Measurements from ENCODE around the gene SCNN1A.

SCNN1A gene

GRCh38 chr12:6383572-6384498, 8.5 kb upstream of the SCNN1A start, which contains the start of gene LTBR:
Gene LTBR, plus strand, starts transcription at chr12:6384162. Its CDS starts 197 bp downstream, at chr12:6384359.
- Histone ChIP-seq H3K79me2 (ENCODE audit: insufficient read depth, low read length) (no peaks in the 10 kb centered on the region), H3K9ac (ENCODE audit: low read length) (no peak within 1 kb of the TSS), H3K27me3 (ENCODE audit: insufficient read depth, low read length) (peaks cover 7% of the 10 kb centered on the region; the same call in 1 of the 2 replicates), H3K4me3 (ENCODE audit: low read depth, low read length, poor library complexity, severe bottlenecking) (no peak within 1 kb of the TSS), H3K36me3 (ENCODE audit: insufficient read depth, low read length) (no peaks in the 10 kb centered on the region), H3K27ac (ENCODE audit: low read depth, low read length, poor library complexity, severe bottlenecking) (no peak within 1 kb of the TSS), H2AFZ (ENCODE audit: low read length) (no peak within 1 kb of the TSS), H3K9me2 (ENCODE audit: low read depth, low read length) (no peaks in the 10 kb centered on the region), H4K20me1 (ENCODE audit: insufficient read depth, low read length) (no peaks in the 10 kb centered on the region), H3K4me1 (ENCODE audit: insufficient read depth, low read length, severe bottlenecking) (no peaks in the 10 kb centered on the region), H3K4me2 (ENCODE audit: low read length) (no peak within 1 kb of the TSS), H3K9me3 (ENCODE audit: low read length) (no peaks in the 10 kb centered on the region), H3F3A (ENCODE audit: insufficient read depth, low read length) (no peaks in the 10 kb centered on the region)
- no peak for TF ChIP-seq EZH2 (IDR thresholded peaks at IDR 0.05; ENCODE audit: borderline replicate concordance, low read length)

GRCh38 chr12:6382982-6383381, 7.6 kb upstream of the SCNN1A start:
- peaks cover 7% of the 10 kb centered on the region; the same call in 1 of the 2 replicates for H3K27me3 ChIP-seq (ENCODE audit: insufficient read depth, low read length)
- TF ChIP-seq EZH2 (IDR thresholded peaks at IDR 0.05; ENCODE audit: borderline replicate concordance, low read length) = no peak
- TF ChIP-seq CTCF (IDR thresholded peaks at IDR 0.05; ENCODE audit: low read length) = no peak
- H3K9ac ChIP-seq (ENCODE audit: low read length) = no peak overlapping the region
- no peak overlapping the region for H3K27ac ChIP-seq (ENCODE audit: low read depth, low read length, poor library complexity, severe bottlenecking)
- no peaks in the 10 kb centered on the region for H3K4me1 ChIP-seq (ENCODE audit: insufficient read depth, low read length, severe bottlenecking)
- no peaks in the 10 kb centered on the region for H3K79me2 ChIP-seq (ENCODE audit: insufficient read depth, low read length)
- no peaks in the 10 kb centered on the region for H3K9me3 ChIP-seq (ENCODE audit: low read length)
- H2AFZ ChIP-seq (ENCODE audit: low read length) = no peak overlapping the region
- H3K4me2 ChIP-seq (ENCODE audit: low read length) = no peak overlapping the region
- no peaks in the 10 kb centered on the region for H4K20me1 ChIP-seq (ENCODE audit: insufficient read depth, low read length)
- no peaks in the 10 kb centered on the region for H3F3A ChIP-seq (ENCODE audit: insufficient read depth, low read length)
- H3K4me3 ChIP-seq (ENCODE audit: low read depth, low read length, poor library complexity, severe bottlenecking) = no peak overlapping the region
- no peaks in the 10 kb centered on the region for H3K9me2 ChIP-seq (ENCODE audit: low read depth, low read length)
- no peaks in the 10 kb centered on the region for H3K36me3 ChIP-seq (ENCODE audit: insufficient read depth, low read length)

GRCh38 chr12:6382371-6382770, 7.0 kb upstream of the SCNN1A start:
- H3K9me2 ChIP-seq (ENCODE audit: low read depth, low read length) = no peaks in the 10 kb centered on the region
- peaks cover 11% of the 10 kb centered on the region for H3K27me3 ChIP-seq (ENCODE audit: insufficient read depth, low read length)
- TF ChIP-seq EZH2 (IDR thresholded peaks at IDR 0.05; ENCODE audit: borderline replicate concordance, low read length) (no peak), CTCF (IDR thresholded peaks at IDR 0.05; ENCODE audit: low read length) (no peak)
- H4K20me1 ChIP-seq (ENCODE audit: insufficient read depth, low read length) = no peaks in the 10 kb centered on the region
- no peaks in the 10 kb centered on the region for H3K9me3 ChIP-seq (ENCODE audit: low read length)
- no peak overlapping the region for H3K4me2 ChIP-seq (ENCODE audit: low read length)
- H3K4me3 ChIP-seq (ENCODE audit: low read depth, low read length, poor library complexity, severe bottlenecking) = no peak overlapping the region
- no peak overlapping the region for H3K9ac ChIP-seq (ENCODE audit: low read length)
- H3K4me1 ChIP-seq (ENCODE audit: insufficient read depth, low read length, severe bottlenecking) = no peaks in the 10 kb centered on the region
- no peaks in the 10 kb centered on the region for H3K36me3 ChIP-seq (ENCODE audit: insufficient read depth, low read length)
- H2AFZ ChIP-seq (ENCODE audit: low read length) = no peak overlapping the region
- no peaks in the 10 kb centered on the region for H3K79me2 ChIP-seq (ENCODE audit: insufficient read depth, low read length)
- no peaks in the 10 kb centered on the region for H3F3A ChIP-seq (ENCODE audit: insufficient read depth, low read length)
- H3K27ac ChIP-seq (ENCODE audit: low read depth, low read length, poor library complexity, severe bottlenecking) = no peak overlapping the region

All from OCI-LY1 (cell line).